GM18870 (cell line): ENCODE results near the gene RBM20.

ENCODE experiments used
- ATAC-seq: cut with Tn5 transposase; IDR thresholded peaks from one replicate; pipeline ENCODE4 v1.9.1; 2021; ENCODE audit warnings: moderate library complexity; ENCODE audit not compliant: unreplicated experiment

RBM20 gene

GRCh38 chr10:110781139-110781538 lies 137.0 kb downstream of the RBM20 start:
- no peak for ATAC-seq

- no peak for ATAC-seq
Observed at GRCh38 chr10:110782616-110783015, 138.5 kb downstream of the RBM20 start.

- no peak for ATAC-seq
Observed at GRCh38 chr10:110783509-110784107, 139.5 kb downstream of the RBM20 start.

GRCh38 chr10:110784198-110784597 lies 140.1 kb downstream of the RBM20 start:
- ATAC-seq, result no peak

GRCh38 chr10:110786172-110786571 lies 142.0 kb downstream of the RBM20 start:
- no peak for ATAC-seq

- ATAC-seq, result no peak
Observed at GRCh38 chr10:110788620-110789385, 144.7 kb downstream of the RBM20 start.

GRCh38 chr10:110789604-110790433 lies 145.7 kb downstream of the RBM20 start:
- ATAC-seq, result no peak

GRCh38 chr10:110790913-110791506 lies 146.9 kb downstream of the RBM20 start:
- ATAC-seq, result no peak

GRCh38 chr10:110791541-110792073 lies 147.5 kb downstream of the RBM20 start:
- no peak for ATAC-seq

- ATAC-seq, result no peak
Observed at GRCh38 chr10:110792476-110793125, 148.5 kb downstream of the RBM20 start.

- no peak for ATAC-seq
Observed at GRCh38 chr10:110793128-110793812, 149.1 kb downstream of the RBM20 start.

- no peak for ATAC-seq
Observed at GRCh38 chr10:110793886-110794285, 149.8 kb downstream of the RBM20 start.

- ATAC-seq, result no peak
Observed at GRCh38 chr10:110794808-110795207, 150.7 kb downstream of the RBM20 start.

GRCh38 chr10:110797416-110797815 lies 153.3 kb downstream of the RBM20 start:
- ATAC-seq, result no peak

- no peak for ATAC-seq
Observed at GRCh38 chr10:110798340-110798739, 154.2 kb downstream of the RBM20 start.

- no peak for ATAC-seq
Observed at GRCh38 chr10:110802090-110802489, 158.0 kb downstream of the RBM20 start.

GRCh38 chr10:110802551-110803238 lies 158.6 kb downstream of the RBM20 start:
- peak; percentile 57 for ATAC-seq

GRCh38 chr10:110803239-110803749 lies 159.2 kb downstream of the RBM20 start:
- ATAC-seq, result no peak

- no peak for ATAC-seq
Observed at GRCh38 chr10:110803830-110804338, 159.7 kb downstream of the RBM20 start.
